Suprapubic skin (tissue), 4 donors: ENCODE measurements around the gene LRP1B.

Source experiments
- EP300 ChIP-seq: sonication (generic); formaldehyde crosslinking; IDR thresholded peaks from one replicate; pipeline ENCODE4 v1.6.1; 2017; ENCODE audit warnings: antibody characterized with exemption
- POLR2A ChIP-seq, 2 donors: fragments of 450-650 bp; IDR thresholded peaks; one replicate each; pipeline ENCODE4 v1.6.1; 2017; ENCODE audit warnings: antibody characterized with exemption in 2 of 2, mild to moderate bottlenecking in 2 of 2, moderate library complexity in 2 of 2
- POLR2AphosphoS5 ChIP-seq, 3 donors: sonication (generic); formaldehyde crosslinking; IDR thresholded peaks; one replicate each; pipeline ENCODE4 v1.6.1; 2017; ENCODE audit warnings: antibody characterized with exemption in 3 of 3
- TF ChIP-seq, protein P1 (sequence below), 2 donors: fragments of 200-600 bp in 1 of 2; fragments of 450-650 bp in 1 of 2; sonication (generic) in 1 of 2; IDR thresholded peaks; one replicate each; pipeline ENCODE4 v1.5.1; 2016 to 2019; ENCODE audit warnings: antibody characterized with exemption in 2 of 2, mild to moderate bottlenecking in 1 of 2, moderate library complexity in 1 of 2

DNA sequence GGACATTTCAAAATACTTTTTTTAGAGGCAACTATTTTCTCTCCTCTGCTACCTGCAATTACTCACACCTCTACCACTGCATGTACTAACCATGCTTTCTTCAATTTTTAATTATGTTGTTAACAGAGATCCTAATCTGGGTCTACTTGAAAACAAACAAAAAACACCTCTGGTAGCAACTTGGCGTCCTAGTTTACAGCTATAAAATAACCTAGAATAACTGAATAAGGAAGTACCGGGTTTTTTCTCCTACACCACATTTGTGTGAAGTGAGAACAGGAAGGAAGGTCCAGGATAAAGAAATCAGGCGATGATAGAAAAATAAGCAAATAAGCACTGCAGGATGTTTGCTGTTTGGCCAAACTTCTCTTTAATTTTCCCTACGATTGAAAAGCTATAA is 633.5 kb downstream of the LRP1B start:
- TF ChIP-seq EP300, result no peak
- no peak for TF ChIP-seq POLR2A (IDR thresholded peaks at IDR 0.05)
- TF ChIP-seq, protein P1, sequence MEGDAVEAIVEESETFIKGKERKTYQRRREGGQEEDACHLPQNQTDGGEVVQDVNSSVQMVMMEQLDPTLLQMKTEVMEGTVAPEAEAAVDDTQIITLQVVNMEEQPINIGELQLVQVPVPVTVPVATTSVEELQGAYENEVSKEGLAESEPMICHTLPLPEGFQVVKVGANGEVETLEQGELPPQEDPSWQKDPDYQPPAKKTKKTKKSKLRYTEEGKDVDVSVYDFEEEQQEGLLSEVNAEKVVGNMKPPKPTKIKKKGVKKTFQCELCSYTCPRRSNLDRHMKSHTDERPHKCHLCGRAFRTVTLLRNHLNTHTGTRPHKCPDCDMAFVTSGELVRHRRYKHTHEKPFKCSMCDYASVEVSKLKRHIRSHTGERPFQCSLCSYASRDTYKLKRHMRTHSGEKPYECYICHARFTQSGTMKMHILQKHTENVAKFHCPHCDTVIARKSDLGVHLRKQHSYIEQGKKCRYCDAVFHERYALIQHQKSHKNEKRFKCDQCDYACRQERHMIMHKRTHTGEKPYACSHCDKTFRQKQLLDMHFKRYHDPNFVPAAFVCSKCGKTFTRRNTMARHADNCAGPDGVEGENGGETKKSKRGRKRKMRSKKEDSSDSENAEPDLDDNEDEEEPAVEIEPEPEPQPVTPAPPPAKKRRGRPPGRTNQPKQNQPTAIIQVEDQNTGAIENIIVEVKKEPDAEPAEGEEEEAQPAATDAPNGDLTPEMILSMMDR (IDR thresholded peaks at IDR 0.05), result no peak
- TF ChIP-seq POLR2AphosphoS5 (IDR thresholded peaks at IDR 0.05), result no peak
